Peyer's patch (tissue), 4 donors: ENCODE results near the gene SPAG16.

ENCODE experiments used
- CTCF ChIP-seq, 6 experiments: fragments of 450-650 bp in 4 of 6; fragments of 200-600 bp in 2 of 6; sonication (generic) in 1 of 6; IDR thresholded peaks; one replicate each; pipeline ENCODE4 v1.5.1; 2017 to 2019; ENCODE audit warnings: antibody characterized with exemption in 6 of 6, mild to moderate bottlenecking in 3 of 6, moderate library complexity in 1 of 6
- POLR2A ChIP-seq, 2 donors: fragments of 450-650 bp; IDR thresholded peaks; one replicate each; pipeline ENCODE4 v1.5.1; 2017; ENCODE audit warnings: antibody characterized with exemption in 2 of 2, mild to moderate bottlenecking in 2 of 2, moderate library complexity in 2 of 2

DNA sequence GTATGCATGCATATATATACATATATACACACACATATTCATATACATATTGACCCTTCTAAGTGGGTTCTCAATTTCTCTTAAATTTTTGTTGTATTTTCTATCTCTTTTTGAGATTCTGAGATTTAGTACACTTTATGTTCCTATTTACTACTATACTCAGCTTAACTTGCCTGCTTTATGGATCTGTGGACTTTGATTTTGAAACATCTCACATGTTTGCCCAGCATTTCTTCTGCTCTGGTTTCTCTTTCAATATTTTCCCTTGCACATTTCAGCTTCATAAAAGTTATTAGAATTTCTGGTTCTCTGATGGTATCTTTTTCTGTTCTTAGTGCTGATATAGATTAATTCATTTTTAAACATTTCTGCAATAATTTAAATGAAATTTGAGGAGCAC, 380.6 kb downstream of the SPAG16 start:
- TF ChIP-seq CTCF (IDR thresholded peaks at IDR 0.05) (no peak), POLR2A (IDR thresholded peaks at IDR 0.05) (no peak)
